Ecto neural progenitor cell (in vitro differentiated cells): ENCODE data around the gene TMEM181.
"Not testable (repeated sequence)": the region's sequence is repeated elsewhere in the genome, so short reads cannot be mapped to it uniquely, and the experiment has no call there.

Experiments used
- DNase-seq: peaks from one replicate; pipeline ENCODE4 v3.0.0-alpha.2; 2018; ENCODE audit warnings: low spot score

TMEM181 gene

GRCh38 chr6:158559895-158560835, at the start of gene TMEM181:
Gene TMEM181, plus strand, starts transcription at chr6:158560091. Its CDS starts 134 bp downstream, at chr6:158560225.
- DNase-seq: peak; percentile 87

GRCh38 chr6:158512809-158513208, 47.1 kb upstream of the TMEM181 start:
- DNase-seq: no peak

GRCh38 chr6:158514176-158514575, 45.7 kb upstream of the TMEM181 start:
- DNase-seq: no peak

GRCh38 chr6:158514991-158515390, 44.9 kb upstream of the TMEM181 start:
- no peak for DNase-seq

- DNase-seq: no peak
Measured at GRCh38 chr6:158516098-158516497, 43.8 kb upstream of the TMEM181 start.

- DNase-seq: no peak
Measured at GRCh38 chr6:158517038-158517437, 42.9 kb upstream of the TMEM181 start.

GRCh38 chr6:158517581-158517980, 42.3 kb upstream of the TMEM181 start:
- no peak for DNase-seq

- peak; percentile 66 for DNase-seq
Measured at GRCh38 chr6:158518191-158519127, 41.4 kb upstream of the TMEM181 start.

- no peak for DNase-seq
Measured at GRCh38 chr6:158519300-158519699, 40.6 kb upstream of the TMEM181 start.

GRCh38 chr6:158519761-158520160, 40.1 kb upstream of the TMEM181 start:
- no peak for DNase-seq

GRCh38 chr6:158520975-158521374, 38.9 kb upstream of the TMEM181 start:
- DNase-seq: peak; percentile 14

- no peak for DNase-seq
Measured at GRCh38 chr6:158521759-158522158, 38.1 kb upstream of the TMEM181 start.

GRCh38 chr6:158522616-158523015, 37.3 kb upstream of the TMEM181 start:
- DNase-seq: no peak

GRCh38 chr6:158524311-158524710, 35.6 kb upstream of the TMEM181 start:
- no peak for DNase-seq

GRCh38 chr6:158527858-158528257, 32.0 kb upstream of the TMEM181 start:
- not testable (repeated sequence) for DNase-seq

GRCh38 chr6:158528826-158529225, 31.1 kb upstream of the TMEM181 start:
- no peak for DNase-seq

GRCh38 chr6:158529629-158530028, 30.3 kb upstream of the TMEM181 start:
- no peak for DNase-seq

GRCh38 chr6:158531566-158531965, 28.3 kb upstream of the TMEM181 start:
- no peak for DNase-seq

- no peak for DNase-seq
Measured at GRCh38 chr6:158531970-158532369, 27.9 kb upstream of the TMEM181 start.

GRCh38 chr6:158536084-158536890, 23.6 kb upstream of the TMEM181 start:
- peak; percentile 88 for DNase-seq

- DNase-seq: peak; percentile 83
Measured at GRCh38 chr6:158536891-158537798, 22.7 kb upstream of the TMEM181 start.
